NCI-H187 treated with DMSO at 0.1 percent for 48 hours (cell line): Measurements from ENCODE around the gene ASF1B.
"Not testable (repeated sequence)": the region's sequence is repeated elsewhere in the genome, so short reads cannot be mapped to it uniquely, and the experiment has no call there.

Source experiments
- DNase-seq: peaks from one replicate; lab custom pipeline; 2025; lab: John Stamatoyannopoulos, UW

ASF1B gene

DNA sequence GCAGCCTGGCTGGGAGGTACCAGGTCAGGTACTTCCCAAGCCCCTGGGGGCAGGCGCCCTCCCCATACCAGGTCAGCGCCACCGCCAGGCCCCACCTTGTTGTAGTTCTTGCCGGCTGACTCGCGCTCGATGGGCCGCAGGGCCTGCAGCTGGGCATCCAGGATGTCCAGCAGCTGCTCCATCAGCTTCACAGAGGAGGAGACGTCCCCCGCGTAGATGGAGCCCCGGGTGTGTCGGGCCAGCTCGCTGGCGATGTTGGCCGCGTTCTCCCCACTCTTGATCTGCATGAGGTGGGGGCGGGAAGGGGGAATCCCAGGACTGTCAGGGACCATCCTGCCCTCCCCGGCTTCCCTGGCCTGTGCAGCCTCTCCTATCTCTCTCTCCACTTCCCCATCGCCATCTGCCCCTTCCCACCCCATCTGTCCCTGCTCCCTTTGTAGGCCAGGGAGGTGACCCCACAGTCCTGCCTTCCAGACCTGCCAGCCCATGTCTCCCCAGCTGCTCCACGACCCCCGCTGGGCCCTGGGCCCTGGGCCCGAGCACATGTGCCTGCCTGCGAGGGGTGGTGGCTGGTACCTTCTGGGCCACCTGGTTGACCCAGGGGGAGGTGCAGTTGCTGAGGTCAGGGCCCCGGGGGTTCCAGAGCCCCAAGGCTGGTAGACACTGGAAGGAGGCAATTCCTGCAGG is 23.8 kb upstream of the ASF1B start:
- DNase-seq, result no peak

DNA sequence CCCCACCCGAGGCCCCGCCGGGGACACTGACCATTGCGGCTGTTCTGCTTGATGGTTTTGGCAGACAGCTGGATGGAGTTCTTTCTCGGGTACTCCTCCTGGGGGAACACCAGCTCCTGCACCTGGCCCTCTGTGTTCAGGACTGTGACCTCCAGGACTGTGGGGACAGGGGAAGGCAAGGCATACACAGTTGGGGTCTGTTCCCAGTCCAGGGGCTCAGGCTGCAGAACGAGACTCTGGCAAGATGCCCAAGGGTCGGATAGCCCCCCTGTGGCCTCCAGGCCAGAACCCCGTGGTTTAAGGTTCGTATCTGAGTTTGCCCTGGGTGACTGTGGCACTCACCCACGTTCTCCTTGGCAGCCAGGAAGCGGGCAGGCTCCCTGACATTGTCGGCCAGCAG is 22.7 kb upstream of the ASF1B start:
- no peak for DNase-seq

DNA sequence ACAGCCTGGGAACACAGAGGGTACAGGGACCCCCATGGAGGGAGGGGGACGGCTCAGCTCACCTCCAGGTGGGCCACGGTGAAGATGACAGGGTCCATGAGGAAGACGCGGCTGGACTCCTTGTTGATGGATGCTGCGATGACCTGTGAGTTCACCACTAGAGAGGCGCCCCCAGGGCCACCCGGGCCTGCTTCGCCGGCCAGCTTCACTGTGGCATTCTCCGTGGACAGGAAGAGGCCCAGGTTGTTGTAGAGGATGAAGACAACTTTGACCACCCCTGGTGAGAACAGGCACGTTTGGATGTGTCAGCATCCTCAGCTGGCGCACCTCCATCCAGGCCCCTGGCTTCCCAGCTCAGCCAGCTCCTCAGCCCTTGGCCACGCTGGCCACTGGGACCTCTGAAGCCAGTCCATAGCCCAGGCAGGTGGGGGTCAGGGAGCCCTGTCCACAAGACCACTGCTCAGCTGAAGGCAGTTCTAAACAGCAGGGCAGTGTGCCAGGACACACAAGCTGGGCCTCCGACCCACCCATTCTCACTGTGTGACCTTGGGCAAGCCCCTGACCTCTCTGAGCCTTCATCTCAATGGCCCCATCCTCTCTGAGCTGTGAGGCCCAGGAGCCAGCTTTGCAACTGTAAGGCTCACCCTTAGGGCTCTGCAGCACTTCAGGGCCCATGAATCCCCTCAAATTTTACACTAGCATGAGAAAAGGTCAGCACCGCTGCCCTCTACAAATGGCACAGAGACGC is 22.1 kb upstream of the ASF1B start:
- no peak for DNase-seq

DNA sequence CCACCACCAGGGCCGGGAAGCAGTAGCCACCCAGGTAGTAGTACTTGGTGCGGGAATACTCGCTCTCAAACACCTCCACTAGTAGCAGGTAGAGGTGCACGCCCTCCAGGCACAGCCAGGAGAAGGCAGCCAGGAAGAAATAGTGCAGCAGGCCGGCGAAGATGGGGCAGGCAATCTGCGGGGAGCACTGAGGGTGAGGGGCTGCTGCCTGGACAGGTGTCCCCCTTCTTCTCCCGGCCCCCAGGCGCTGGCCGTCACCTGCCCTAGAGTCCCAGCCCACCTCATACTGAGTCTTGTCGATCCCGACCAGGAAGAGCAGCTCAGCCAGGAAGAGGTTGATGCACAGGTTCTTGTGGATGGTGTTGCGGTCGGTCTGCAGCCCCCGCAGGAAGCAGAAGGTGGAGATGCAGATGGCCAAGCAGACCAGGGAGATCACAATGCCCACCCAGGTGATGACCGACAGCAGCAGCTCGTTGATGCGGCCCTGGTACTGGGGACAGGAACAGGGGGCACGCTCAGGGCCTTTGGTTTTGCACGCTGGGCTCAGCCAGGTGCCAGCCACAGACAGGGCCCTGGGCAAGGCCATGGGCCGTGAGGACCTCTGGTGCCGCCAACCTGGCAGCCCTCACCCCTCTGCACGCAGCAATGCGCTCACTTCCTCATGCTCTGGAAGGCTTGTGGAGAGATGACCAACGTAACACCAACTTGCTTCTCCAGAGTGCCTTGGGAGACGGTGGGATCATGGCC is 20.8 kb upstream of the ASF1B start:
- no peak for DNase-seq

DNA sequence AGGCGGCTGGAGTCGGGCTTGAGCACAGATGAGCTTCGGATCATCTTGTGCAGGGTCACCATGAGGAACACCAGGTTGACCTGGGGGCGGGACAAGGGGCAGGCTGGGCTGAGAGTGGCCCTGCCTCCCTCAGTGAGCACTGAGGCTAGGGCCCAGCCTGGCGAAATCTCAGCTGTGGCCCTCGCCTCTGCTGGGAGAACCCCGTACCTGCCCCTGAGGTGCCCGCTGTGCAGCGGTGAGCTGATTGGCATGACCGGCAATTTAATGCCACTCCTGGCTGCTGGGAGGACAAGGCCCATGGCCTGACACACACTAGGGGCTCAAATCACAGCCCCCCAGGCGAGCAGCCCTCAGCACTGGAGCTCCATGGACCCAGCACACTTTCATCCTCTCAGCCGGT is 19.7 kb upstream of the ASF1B start:
- no peak for DNase-seq

DNA sequence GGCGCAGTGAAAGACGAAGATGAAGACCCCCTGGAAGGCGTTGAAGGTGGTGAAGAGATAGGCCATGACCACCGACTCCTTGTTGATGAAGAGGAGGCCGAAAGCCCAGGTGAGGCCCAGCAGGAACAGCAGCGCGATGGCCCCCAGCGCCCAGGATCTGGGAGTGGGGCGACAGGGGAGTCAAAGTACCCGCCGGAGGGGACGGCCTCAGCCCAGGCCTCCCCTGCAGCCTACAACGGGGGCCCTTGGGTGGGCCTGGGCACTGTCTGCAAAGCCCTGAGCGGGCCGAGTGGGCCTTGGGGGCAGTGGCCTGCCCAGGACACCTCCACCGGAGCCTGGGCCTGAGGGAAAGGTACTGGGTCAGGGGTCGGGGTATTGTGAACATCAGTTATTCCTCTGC is 19.0 kb upstream of the ASF1B start:
- no peak for DNase-seq

DNA sequence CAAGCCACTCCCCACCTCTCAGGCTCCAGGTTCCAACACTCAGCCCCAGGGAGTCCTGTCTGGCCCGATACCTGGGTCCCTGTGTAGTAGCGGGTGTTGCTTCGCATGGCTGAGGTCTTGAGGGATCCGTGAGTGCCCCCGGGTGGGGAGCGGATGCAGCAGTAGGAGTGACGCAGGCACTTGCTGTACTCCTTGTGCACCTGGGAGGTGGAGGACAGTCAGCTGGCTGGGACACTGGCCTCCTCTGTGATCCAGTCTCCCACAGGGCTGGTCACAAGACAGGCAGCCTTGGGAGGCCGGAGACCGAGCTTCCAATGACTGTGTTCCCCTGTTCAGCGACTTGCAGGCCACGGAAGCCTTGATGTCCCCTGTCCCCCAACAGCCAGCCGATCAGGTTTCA is 16.3 kb upstream of the ASF1B start:
- no peak for DNase-seq

DNA sequence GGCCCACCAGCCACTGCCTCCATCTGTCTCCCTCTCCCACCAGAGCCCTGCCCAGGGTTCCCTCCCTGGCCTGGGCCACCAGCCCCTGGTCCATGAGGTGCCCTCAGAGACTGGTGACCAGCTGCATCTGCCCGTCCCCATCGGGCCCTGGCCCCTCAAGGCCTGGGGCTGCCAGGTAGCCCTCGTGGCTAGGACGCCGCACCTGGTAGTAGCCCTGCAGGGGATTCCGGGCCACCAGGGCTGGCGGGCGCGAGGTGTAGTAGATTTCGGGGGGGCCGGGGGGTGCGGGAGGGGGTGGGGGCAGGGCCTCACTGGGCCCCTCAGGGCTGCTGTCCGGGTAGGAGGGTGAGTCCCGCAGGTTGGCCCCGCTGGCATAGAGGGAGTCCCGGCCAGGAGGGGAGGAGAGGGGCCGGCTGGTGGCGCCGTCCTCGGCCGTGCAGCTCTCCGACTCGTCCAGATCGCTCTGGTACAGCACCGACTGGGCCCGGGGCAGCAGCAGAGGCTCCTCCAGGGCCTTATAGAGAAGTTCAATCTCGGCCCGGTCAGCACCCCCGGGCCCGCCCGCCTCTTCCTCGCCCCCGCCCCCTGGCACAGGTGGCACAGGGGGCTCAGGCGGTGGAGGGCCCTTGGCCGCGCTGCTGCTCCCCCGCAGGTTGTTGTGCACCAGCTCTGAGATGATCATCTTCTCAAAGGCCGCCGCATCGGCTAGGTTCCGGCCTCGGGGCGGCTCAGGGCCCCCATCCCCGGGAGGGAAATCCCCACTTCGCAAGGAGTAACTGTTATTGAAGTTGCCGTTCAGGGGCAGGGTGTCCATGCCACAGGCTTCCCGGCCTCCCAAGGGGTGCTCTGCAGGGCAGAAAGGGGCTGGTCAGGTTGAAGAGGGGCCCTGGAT is 14.6 kb upstream of the ASF1B start:
- DNase-seq, result no peak

DNA sequence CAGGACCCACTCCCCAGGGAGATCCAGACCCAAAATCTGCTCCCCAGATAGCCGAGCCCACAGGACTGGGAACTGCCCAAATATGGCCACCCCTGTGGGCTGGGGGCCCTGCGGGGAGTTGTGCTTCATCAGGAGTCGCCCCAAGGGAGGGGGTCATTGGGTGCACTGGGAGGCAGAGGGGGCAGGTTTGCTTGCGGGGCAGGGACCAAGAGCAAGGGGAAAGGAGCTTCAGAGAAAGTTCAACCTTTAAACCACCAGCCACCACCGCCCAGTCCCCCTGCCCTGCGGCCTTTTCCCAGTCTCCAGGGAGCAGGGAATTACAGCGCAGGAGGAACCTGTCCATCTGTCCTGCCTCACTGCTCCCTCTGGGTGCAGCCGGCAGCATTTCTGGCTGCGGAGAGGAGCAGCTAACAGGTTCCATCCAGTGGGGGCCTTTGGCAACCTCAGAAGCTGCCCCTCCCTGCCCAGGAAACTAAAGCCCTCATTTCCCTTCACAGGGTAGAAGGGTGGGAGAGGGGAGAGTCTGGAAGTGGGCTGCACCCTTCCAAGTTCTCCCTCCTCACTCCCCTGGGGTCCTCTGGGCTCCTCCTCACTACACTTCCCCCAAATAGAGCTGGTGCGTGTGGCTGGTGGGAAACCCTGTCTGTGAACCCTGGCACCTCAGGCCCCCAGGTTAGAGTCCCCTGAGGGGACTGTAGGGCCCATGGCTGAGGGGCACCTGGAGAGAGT is 13.8 kb upstream of the ASF1B start:
- no peak for DNase-seq

DNA sequence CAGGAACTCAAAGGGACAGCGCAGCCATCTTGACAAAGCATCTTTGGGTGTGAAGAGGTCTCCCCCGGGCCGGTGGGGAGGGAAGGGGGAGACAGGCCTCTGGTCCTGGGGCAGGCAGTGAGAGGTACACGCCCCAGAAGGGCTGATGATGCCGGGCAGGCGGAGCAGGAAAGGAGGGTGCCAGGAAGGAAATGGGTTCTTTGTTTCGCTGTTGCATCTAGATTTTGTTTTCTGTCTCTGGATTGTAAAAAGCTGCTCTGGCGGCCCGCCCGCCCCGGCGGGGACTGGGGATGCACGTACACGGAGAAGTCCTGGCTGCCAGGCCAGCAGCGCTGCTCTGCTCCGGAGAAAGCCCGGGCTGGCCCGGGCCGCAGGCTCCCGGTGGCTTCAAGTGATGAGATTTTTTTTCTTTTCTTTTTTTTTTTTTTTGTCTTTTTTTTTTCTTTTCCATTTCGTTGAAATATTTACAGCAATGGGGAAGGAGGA is 13.2 kb upstream of the ASF1B start:
- DNase-seq, result no peak

DNA sequence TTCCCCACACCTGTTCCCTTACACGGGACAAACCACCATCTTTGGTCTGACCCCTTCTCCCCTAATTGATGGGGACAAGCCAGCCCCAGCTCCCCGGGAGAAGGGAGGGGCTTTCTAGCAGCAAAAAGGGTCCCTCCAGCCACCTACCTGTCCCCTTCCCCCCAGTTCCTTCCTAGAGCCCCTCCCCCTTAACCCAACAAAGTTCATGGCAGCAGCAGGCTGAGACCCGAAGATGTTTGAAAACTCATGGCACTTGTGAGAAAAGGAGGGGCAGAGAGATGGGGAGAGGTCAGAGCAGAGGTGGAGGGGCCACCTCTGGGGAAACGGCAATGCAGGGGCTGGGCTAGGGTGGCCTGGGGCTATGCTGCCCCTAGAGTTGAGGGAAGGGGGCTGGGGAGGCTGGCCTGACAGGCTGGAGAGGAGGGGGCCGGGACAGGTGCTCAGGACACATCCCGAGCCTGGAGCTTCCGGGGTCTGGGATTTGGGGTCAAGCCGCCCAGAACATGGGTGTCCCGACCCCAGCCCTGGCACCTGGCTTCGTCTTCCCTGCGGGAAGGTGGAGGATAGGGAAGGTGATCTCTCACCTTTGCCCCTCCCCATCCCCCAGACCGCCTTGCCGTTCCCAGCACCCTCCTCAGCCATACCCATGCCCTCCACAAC is 12.5 kb upstream of the ASF1B start:
- DNase-seq, result no peak

DNA sequence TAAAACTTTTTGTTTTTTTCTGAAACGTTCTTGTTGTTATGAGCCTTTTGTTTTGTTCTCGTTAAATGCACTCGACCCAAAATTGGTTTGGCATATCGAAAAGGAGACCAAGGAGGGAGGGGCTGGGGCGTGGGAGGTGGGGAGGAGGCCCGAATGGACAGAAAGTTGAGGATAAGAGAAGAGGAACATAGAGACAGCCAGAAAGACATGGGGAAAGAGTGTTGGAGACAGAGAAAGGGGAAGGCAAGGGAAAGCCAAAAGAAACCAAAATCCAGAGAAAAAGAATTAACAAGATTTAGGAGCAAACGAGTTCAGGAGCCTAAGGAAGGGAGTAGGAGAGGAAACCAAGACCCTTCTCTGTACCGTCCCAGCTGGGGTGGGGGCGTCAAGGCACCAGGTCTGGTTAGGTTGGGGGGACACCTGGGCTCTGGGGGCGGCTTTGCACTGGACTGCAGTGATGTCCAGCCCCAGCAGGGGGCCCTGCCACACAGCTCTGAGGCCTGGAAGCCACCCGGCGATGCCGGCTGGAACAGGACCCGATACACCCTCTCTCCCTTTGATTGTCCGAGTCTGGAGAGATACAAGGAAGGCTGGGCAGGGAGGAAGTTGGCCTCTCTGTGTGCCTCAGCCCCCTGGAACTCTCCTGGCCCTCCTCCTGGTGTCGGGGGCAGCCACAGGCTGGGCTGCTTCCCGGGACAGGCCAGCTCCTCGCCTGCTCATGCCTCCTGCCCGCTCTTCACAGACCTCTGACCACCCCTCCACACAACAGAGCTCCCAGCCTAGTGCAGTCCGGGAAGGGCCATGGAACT is 11.6 kb upstream of the ASF1B start:
- no peak for DNase-seq

DNA sequence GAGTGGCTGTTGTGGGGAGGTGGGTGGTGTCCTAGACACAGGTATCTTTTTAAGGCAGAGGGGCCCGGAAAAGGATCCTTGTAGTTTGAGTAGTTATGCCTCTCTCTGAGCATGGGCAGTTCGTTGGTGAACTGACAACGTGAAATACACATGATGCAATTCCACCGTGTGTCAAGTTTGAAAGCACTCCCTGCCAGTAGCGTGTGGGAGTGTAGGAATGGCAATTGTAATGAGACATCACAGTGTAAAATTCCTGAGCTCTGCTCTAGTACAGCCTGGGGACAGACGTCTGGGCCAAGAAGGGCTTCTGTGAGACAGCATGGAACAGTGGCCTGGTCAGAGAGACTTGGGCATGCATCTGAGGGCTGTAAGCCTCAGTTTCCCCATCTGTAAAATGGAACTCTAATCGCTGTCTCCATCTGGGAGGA is 10.4 kb upstream of the ASF1B start:
- DNase-seq, result no peak

DNA sequence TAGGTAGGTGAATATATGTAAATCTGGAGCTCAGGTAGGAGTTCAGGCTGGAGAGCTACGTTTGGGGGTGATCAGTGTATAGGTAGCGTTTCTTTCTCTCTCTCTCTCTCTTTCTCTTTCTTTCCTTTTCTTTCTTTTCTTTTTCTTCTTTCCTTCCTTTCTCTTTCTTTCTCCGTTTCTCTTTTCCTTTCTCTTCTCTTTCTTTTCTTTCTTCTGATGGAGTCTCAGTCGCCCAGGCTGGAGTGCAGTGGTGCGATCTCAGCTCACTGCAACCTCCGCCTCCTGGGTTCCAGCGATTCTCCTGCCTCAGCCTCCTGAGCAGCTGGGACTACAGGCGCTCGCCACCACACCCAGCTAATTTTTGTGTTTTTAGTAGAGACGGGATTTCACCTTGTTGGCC is 9.8 kb upstream of the ASF1B start:
- not testable (repeated sequence) for DNase-seq

DNA sequence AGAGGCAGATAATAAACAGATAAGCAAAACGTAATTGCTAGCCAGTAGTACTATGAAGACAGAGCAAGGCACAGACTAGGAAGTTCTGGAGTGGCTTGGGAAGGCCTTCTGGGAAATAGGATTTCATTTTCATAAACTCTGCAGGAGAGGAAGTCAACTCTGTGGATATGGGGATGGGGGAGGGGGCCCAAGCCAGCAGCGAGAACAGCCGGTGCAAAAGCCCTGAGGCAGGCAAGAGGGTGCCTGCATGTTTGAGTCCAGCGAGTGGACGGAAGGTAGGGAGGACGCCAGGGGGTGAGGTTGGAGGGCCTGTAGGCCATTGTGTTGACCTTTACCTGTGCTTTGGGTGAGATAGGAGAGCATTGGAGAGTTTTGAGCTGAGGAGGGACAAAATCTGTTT is 9.0 kb upstream of the ASF1B start:
- no peak for DNase-seq

DNA sequence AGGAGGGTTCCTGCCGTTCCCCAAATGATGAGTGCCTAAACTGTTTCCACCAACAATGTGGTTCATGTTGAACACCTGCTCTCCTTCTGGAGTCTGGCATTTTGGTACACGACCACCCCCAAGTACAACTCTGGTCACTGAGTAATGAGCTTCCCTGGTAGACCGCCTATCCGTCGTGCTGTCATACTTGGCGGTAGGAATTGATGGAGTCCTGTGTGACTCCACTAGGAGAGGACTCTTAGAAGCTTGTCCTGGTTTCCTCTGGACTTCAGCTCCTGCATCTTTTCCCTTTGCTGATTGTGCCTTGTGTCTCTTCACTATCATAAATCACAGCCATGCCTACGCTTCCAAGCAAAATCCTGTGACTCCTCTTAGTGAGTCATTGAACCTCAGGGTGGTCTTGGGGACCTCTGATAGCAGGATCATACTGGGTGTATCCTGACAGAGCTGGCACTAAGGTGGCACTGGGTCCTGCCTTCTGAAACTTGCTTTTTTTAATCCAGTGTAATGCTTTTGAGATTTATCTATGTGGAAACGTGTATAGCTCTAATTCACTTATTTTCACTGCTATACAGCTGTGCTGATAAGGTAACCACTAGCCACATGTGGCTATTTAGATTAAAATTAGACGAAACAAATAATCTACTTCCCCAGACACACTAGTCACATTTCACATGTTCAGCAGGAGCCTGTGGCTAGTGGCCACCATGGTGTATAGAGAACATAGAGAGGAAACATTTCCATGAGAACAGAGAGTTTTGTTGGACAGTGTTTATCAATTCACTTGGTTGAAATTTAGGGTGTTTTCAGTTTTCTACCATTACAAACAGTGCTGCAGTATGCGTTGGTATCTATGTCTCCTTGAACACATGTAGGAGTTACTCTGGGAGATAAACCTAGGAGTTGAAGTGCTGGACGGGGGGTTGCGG is 6.1 kb upstream of the ASF1B start:
- DNase-seq, result no peak

DNA sequence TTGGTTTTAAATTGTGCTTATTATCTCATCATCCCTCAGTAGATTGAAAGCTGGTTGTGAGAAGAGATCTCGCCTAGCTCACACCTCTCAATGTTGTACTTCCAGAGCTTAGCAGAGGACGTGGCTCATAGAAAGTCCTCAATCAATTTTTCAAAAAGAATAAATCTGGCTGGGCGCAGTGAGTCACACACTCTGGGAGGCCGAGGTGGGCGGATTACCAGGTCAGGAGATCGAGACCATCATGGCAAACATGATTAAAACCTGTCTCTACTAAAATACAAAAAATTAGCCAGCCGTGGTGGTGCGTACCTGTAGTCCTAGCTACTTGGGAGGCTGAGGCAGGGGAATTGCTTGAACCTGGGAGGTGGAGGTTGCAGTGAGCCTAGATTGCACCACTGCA is 4.7 kb upstream of the ASF1B start:
- no peak for DNase-seq

DNA sequence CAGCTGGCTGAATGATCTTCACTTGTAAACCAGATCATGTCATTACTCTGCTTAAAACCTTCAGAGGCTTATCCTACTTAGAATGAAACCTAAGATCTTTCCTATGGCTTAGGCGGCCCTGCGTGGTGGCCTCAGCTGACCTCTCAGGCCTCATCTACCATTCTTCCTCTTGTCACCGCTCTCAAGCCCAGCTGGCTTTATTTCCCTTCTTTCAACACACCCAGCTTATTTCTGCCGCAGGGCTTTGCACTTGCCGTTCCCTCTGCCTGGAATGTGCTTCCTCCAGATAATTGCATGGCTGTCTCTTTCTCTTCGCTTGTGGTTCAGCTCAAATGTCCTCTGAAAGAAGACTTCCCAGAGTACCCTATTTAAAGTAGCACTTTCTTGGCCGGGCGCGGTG is 3.6 kb upstream of the ASF1B start:
- DNase-seq, result no peak
